ENCODE measurements around the gene DOCK4.

DOCK4 gene

DNA sequence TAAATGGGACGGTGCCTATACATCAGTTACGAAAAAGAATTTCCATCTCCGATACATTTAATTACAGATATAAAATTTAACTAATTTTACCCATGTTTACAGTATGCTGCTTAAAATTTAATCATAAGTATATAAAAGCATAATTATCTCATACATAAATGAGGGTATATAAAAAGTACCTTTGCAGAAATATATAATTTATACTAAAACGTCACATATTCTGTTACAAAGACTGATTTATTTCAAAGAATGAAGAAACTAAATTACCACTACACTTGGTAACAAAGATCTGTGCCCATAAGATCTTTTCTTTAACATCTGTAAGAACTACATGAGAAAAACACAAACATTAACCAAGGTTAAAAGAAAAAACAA is 2.8 kb downstream of the DOCK4 start:
- TF ChIP-seq, protein P1, sequence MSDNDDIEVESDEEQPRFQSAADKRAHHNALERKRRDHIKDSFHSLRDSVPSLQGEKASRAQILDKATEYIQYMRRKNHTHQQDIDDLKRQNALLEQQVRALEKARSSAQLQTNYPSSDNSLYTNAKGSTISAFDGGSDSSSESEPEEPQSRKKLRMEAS (IDR thresholded peaks at IDR 0.05): no peak
- TF ChIP-seq YY1 (IDR thresholded peaks at IDR 0.05; ENCODE audit: low read depth) (no peak), EP300 (IDR thresholded peaks at IDR 0.05; ENCODE audit: borderline replicate concordance) (no peak), FOXM1 (IDR thresholded peaks at IDR 0.05; ENCODE audit: borderline replicate concordance, low read depth) (no peak), ZBTB7A (IDR thresholded peaks at IDR 0.05; ENCODE audit: low read depth) (no peak), NFIC (IDR thresholded peaks at IDR 0.05) (no peak), TAF1 (IDR thresholded peaks at IDR 0.05; ENCODE audit: low read depth) (no peak), TCF12 (IDR thresholded peaks at IDR 0.05; ENCODE audit: low read depth) (no peak)
- TF ChIP-seq, protein P2, sequence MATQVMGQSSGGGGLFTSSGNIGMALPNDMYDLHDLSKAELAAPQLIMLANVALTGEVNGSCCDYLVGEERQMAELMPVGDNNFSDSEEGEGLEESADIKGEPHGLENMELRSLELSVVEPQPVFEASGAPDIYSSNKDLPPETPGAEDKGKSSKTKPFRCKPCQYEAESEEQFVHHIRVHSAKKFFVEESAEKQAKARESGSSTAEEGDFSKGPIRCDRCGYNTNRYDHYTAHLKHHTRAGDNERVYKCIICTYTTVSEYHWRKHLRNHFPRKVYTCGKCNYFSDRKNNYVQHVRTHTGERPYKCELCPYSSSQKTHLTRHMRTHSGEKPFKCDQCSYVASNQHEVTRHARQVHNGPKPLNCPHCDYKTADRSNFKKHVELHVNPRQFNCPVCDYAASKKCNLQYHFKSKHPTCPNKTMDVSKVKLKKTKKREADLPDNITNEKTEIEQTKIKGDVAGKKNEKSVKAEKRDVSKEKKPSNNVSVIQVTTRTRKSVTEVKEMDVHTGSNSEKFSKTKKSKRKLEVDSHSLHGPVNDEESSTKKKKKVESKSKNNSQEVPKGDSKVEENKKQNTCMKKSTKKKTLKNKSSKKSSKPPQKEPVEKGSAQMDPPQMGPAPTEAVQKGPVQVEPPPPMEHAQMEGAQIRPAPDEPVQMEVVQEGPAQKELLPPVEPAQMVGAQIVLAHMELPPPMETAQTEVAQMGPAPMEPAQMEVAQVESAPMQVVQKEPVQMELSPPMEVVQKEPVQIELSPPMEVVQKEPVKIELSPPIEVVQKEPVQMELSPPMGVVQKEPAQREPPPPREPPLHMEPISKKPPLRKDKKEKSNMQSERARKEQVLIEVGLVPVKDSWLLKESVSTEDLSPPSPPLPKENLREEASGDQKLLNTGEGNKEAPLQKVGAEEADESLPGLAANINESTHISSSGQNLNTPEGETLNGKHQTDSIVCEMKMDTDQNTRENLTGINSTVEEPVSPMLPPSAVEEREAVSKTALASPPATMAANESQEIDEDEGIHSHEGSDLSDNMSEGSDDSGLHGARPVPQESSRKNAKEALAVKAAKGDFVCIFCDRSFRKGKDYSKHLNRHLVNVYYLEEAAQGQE (IDR thresholded peaks at IDR 0.05; ENCODE audit: low read depth): no peak

DNA sequence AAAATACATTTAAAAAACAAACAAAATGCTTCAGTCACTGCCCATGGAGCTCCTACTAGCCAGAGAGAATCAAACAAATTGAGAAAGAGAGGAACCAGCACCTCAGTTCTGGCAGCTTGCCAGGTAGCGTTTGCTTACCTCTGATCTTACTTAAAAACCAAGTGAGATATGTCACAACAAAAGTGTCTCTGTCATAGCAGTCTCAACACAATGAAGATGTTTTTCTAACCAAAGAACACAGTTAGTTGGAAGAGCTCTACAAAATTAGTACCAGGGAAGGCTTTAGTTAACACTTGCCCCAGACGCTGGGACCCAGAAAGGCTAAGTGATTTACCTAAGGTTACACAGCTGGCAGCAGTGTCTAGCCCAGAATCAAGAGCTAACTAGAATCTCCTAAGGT is 3.4 kb downstream of the DOCK4 start:
- no peak for TF ChIP-seq CEBPB (IDR thresholded peaks at IDR 0.05)
- peak; percentile 48 for TF ChIP-seq NFIC (IDR thresholded peaks at IDR 0.05)

DNA sequence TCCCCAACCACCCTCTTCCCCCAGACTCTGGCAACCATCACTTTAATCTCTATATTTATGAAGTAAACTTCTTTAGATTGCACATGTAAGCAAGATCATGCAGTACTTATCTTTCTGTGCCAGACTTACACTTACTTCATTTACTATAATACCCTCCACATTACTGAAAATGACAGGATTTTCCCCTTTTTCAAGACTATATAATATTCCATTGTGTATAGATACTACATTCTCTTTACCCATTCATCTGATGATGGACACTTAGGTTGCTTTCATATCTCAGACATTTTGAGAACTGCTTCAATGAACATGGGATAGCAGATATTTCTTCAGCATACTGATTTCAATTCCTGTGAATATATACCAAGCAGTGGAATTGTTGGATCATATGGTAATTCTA is 4.4 kb downstream of the DOCK4 start:
- TF ChIP-seq CREB1 (IDR thresholded peaks at IDR 0.05; ENCODE audit: low read depth) (no peak), RAD21 (IDR thresholded peaks at IDR 0.05; ENCODE audit: low read depth) (no peak), EP300 (IDR thresholded peaks at IDR 0.05; ENCODE audit: borderline replicate concordance) (no peak), FOXM1 (IDR thresholded peaks at IDR 0.05; ENCODE audit: borderline replicate concordance, low read depth) (no peak), ZBTB7A (IDR thresholded peaks at IDR 0.05; ENCODE audit: low read depth) (no peak), TAF1 (IDR thresholded peaks at IDR 0.05; ENCODE audit: low read depth) (no peak), EGR1 (IDR thresholded peaks at IDR 0.05) (no peak), TEAD4 (IDR thresholded peaks at IDR 0.05) (no peak), CEBPB (IDR thresholded peaks at IDR 0.05) (no peak), NFIC (IDR thresholded peaks at IDR 0.05) (no peak), YY1 (IDR thresholded peaks at IDR 0.05; ENCODE audit: low read depth) (no peak), TCF12 (IDR thresholded peaks at IDR 0.05; ENCODE audit: low read depth) (no peak)
- TF ChIP-seq, protein P1 (IDR thresholded peaks at IDR 0.05): no peak
- TF ChIP-seq, protein P3, sequence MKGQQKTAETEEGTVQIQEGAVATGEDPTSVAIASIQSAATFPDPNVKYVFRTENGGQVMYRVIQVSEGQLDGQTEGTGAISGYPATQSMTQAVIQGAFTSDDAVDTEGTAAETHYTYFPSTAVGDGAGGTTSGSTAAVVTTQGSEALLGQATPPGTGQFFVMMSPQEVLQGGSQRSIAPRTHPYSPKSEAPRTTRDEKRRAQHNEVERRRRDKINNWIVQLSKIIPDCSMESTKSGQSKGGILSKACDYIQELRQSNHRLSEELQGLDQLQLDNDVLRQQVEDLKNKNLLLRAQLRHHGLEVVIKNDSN (IDR thresholded peaks at IDR 0.05): no peak
- TF ChIP-seq, protein P2 (IDR thresholded peaks at IDR 0.05; ENCODE audit: low read depth): no peak

DNA sequence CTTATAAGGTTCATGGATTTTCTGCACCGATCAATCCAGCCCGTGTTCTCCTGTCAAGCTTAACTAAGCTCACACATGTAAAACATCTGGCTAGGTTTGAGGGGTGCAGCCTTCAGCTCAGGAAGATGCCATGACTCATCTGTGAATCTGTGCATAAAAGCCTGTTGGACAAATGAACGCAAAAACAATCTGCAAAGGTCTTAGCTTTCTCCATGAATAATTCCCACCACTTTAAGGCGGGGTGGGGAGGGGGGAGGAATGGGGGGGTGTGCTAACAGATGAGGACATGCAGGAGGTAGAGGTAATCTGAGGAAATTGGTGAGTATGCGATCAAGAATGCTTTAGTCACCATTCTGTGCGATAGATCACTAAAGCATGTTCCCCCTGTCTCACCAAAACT is 4.8 kb downstream of the DOCK4 start:
- no peak for TF ChIP-seq CEBPB (IDR thresholded peaks at IDR 0.05)
- no peak for TF ChIP-seq TAF1 (IDR thresholded peaks at IDR 0.05; ENCODE audit: low read depth)
- TF ChIP-seq FOXM1 (IDR thresholded peaks at IDR 0.05; ENCODE audit: borderline replicate concordance, low read depth): no peak
- no peak for TF ChIP-seq TCF12 (IDR thresholded peaks at IDR 0.05; ENCODE audit: low read depth)
- no peak for TF ChIP-seq EP300 (IDR thresholded peaks at IDR 0.05; ENCODE audit: borderline replicate concordance)

DNA sequence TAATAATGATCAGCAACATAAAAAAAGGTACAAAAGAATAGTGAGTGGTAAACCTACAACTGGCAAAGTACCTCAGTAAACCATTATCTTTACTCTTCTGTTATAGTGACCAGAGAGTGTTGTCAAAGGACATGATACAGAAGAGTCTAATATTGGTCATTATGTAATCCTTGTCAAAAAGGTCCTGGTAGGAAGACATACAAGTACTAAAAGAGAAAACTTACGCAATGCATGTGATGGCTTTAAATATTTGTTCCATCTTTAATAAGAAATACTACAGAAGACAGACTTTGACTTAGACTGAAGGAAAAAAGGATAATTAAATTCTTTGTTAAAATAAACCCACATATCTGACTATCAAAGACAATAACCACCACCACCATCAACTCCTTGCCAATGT is 6.5 kb downstream of the DOCK4 start:
- no peak for TF ChIP-seq ZBTB7A (IDR thresholded peaks at IDR 0.05; ENCODE audit: low read depth)
- no peak for TF ChIP-seq TCF12 (IDR thresholded peaks at IDR 0.05; ENCODE audit: low read depth)
- TF ChIP-seq TEAD4 (IDR thresholded peaks at IDR 0.05): no peak
- TF ChIP-seq EGR1 (IDR thresholded peaks at IDR 0.05): no peak
- TF ChIP-seq, protein P2 (IDR thresholded peaks at IDR 0.05; ENCODE audit: low read depth): no peak
- TF ChIP-seq CEBPB (IDR thresholded peaks at IDR 0.05): no peak
- TF ChIP-seq CREB1 (IDR thresholded peaks at IDR 0.05; ENCODE audit: low read depth): no peak
- no peak for TF ChIP-seq FOXM1 (IDR thresholded peaks at IDR 0.05; ENCODE audit: borderline replicate concordance, low read depth)
- TF ChIP-seq NFIC (IDR thresholded peaks at IDR 0.05): no peak
- TF ChIP-seq, protein P1 (IDR thresholded peaks at IDR 0.05): no peak
